ENCODE results near the gene MIPEP. TPM values are rescaled to one million over a fixed set of nuclear protein-coding genes. Genes with fewer than 3 reads are reported as not detected.
A peak's percentile ranks its signal among the peaks of the same experiment; 100 is the strongest.

The MIPEP gene
- polyA plus RNA-seq, 1 donor (not counting 4 experiments of a cell fraction or from before 2014, with no cell fraction given), result 35.0 TPM

- no peak for DNase-seq (ENCODE audit: low read depth, low spot score)
- TF ChIP-seq EZH2 (IDR thresholded peaks at IDR 0.05; ENCODE audit: low read length), result no peak
- TF ChIP-seq, protein P1, sequence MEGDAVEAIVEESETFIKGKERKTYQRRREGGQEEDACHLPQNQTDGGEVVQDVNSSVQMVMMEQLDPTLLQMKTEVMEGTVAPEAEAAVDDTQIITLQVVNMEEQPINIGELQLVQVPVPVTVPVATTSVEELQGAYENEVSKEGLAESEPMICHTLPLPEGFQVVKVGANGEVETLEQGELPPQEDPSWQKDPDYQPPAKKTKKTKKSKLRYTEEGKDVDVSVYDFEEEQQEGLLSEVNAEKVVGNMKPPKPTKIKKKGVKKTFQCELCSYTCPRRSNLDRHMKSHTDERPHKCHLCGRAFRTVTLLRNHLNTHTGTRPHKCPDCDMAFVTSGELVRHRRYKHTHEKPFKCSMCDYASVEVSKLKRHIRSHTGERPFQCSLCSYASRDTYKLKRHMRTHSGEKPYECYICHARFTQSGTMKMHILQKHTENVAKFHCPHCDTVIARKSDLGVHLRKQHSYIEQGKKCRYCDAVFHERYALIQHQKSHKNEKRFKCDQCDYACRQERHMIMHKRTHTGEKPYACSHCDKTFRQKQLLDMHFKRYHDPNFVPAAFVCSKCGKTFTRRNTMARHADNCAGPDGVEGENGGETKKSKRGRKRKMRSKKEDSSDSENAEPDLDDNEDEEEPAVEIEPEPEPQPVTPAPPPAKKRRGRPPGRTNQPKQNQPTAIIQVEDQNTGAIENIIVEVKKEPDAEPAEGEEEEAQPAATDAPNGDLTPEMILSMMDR (optimal IDR thresholded peaks at IDR 0.05 in 1 of 3, IDR thresholded peaks at IDR 0.05 in 1 of 3, conservative IDR thresholded peaks at IDR 0.05 in 1 of 3; ENCODE audit: extremely low read depth in 1 of 3, insufficient read depth in 2 of 3, low read length in 3 of 3), result no peak
- Histone ChIP-seq H4K20me1 (ENCODE audit: control insufficient read depth, extremely low read depth, insufficient read depth, low read length) (no peaks in the 10 kb centered on the region), H3K9ac (ENCODE audit: control insufficient read depth, extremely low read depth, insufficient read depth, low read length) (no peak overlapping the region), H3K4me1 (ENCODE audit: control insufficient read depth, extremely low read depth, insufficient read depth, low read length) (peaks cover 5% of the 10 kb centered on the region), H3K27me3 (ENCODE audit: control insufficient read depth, extremely low read depth, insufficient read depth, low read length) (no peaks in the 10 kb centered on the region), H3K9me1 (ENCODE audit: control insufficient read depth, extremely low read depth, insufficient read depth, low read length) (no peaks in the 10 kb centered on the region), H3K27ac (ENCODE audit: control insufficient read depth, insufficient read depth, low read length) (no peak overlapping the region), H3K79me2 (ENCODE audit: control insufficient read depth, insufficient read depth, low read length) (no peaks in the 10 kb centered on the region), H3K4me2 (ENCODE audit: control insufficient read depth, extremely low read depth, insufficient read depth, low read depth, low read length) (peak overlapping the region; percentile 11), H3K9me3 (ENCODE audit: control insufficient read depth, low read depth, low read length) (no peaks in the 10 kb centered on the region), H3K36me3 (ENCODE audit: control insufficient read depth in 2 of 2, extremely low read depth in 1 of 2, insufficient read depth in 2 of 2, low read length in 2 of 2) (no peaks in the 10 kb centered on the region), H2AFZ (ENCODE audit: control insufficient read depth, low read length) (no peak overlapping the region), H3K4me3 (ENCODE audit: control insufficient read depth in 2 of 3, extremely low read depth in 1 of 3, insufficient read depth in 2 of 3, low read depth in 1 of 3, low read length in 3 of 3) (no peak overlapping the region)
- dilution Hi-C loops (cut with MboI; ENCODE audit: extremely low pct_ligation_motif_present, low sequenced_read_pairs), result no loop called here
- peak; percentile 87 for FAIRE-seq
Measured at GRCh38 chr13:23817136-23817535, 72.1 kb downstream of the MIPEP start.

GRCh38 chr13:23813635-23814034 lies 75.6 kb downstream of the MIPEP start:
- Histone ChIP-seq H3K36me3 (ENCODE audit: control insufficient read depth in 2 of 2, extremely low read depth in 1 of 2, insufficient read depth in 2 of 2, low read length in 2 of 2) (no peaks in the 10 kb centered on the region), H3K9me3 (ENCODE audit: control insufficient read depth, low read depth, low read length) (no peaks in the 10 kb centered on the region), H3K4me3 (ENCODE audit: control insufficient read depth in 2 of 3, extremely low read depth in 1 of 3, insufficient read depth in 2 of 3, low read depth in 1 of 3, low read length in 3 of 3) (no peak overlapping the region), H4K20me1 (ENCODE audit: control insufficient read depth, extremely low read depth, insufficient read depth, low read length) (no peaks in the 10 kb centered on the region), H3K4me2 (ENCODE audit: control insufficient read depth, extremely low read depth, insufficient read depth, low read depth, low read length) (no peak overlapping the region), H2AFZ (ENCODE audit: control insufficient read depth, low read length) (no peak overlapping the region), H3K9me1 (ENCODE audit: control insufficient read depth, extremely low read depth, insufficient read depth, low read length) (no peaks in the 10 kb centered on the region), H3K9ac (ENCODE audit: control insufficient read depth, extremely low read depth, insufficient read depth, low read length) (no peak overlapping the region), H3K27ac (ENCODE audit: control insufficient read depth, insufficient read depth, low read length) (no peak overlapping the region), H3K79me2 (ENCODE audit: control insufficient read depth, insufficient read depth, low read length) (no peaks in the 10 kb centered on the region), H3K4me1 (ENCODE audit: control insufficient read depth, extremely low read depth, insufficient read depth, low read length) (peaks cover 5% of the 10 kb centered on the region), H3K27me3 (ENCODE audit: control insufficient read depth, extremely low read depth, insufficient read depth, low read length) (no peaks in the 10 kb centered on the region)
- dilution Hi-C loops (cut with MboI; ENCODE audit: extremely low pct_ligation_motif_present, low sequenced_read_pairs), result no loop called here
- TF ChIP-seq, protein P1 (optimal IDR thresholded peaks at IDR 0.05 in 1 of 3, IDR thresholded peaks at IDR 0.05 in 1 of 3, conservative IDR thresholded peaks at IDR 0.05 in 1 of 3; ENCODE audit: extremely low read depth in 1 of 3, insufficient read depth in 2 of 3, low read length in 3 of 3), result no peak
- no peak for TF ChIP-seq EZH2 (IDR thresholded peaks at IDR 0.05; ENCODE audit: low read length)
- DNase-seq (ENCODE audit: low read depth, low spot score), result no peak
- FAIRE-seq, result no peak
